ENCODE measurements around the gene DLG2. TPM values are rescaled to one million over a fixed set of nuclear protein-coding genes. Genes with fewer than 3 reads are reported as not detected.
A peak's percentile ranks its signal among the peaks of the same experiment; 100 is the strongest.

DLG2 gene
- total RNA-seq, 2 experiments from 2014 or later: 6.9 to 8.2 TPM

GRCh38 chr11:85027346-85027745 lies 599.8 kb downstream of the DLG2 start:
- H3K9me2 ChIP-seq (ENCODE audit: insufficient read depth, low read length): no peaks in the 10 kb centered on the region
- no TSS peak for BruUV-seq (replicated peaks)
- TF ChIP-seq CTCF (conservative IDR thresholded peaks at IDR 0.05; ENCODE audit: low read length) (no peak), EZH2phosphoT487 (IDR thresholded peaks at IDR 0.05; ENCODE audit: borderline replicate concordance, low read depth, low read length) (no peak)

GRCh38 chr11:85021058-85021457 lies 606.1 kb downstream of the DLG2 start:
- Histone ChIP-seq H3K9me3 (ENCODE audit: low read length) (no peaks in the 10 kb centered on the region), H3K36me3 (ENCODE audit: insufficient read depth, low read length) (no peaks in the 10 kb centered on the region), H3K4me1 (ENCODE audit: insufficient read depth, low read length, poor library complexity, severe bottlenecking) (no peaks in the 10 kb centered on the region), H3K4me3 (ENCODE audit: low read depth, low read length, poor library complexity, severe bottlenecking) (no peak overlapping the region), H4K20me1 (ENCODE audit: insufficient read depth, low read length) (no peaks in the 10 kb centered on the region), H3K27ac (ENCODE audit: low read depth, low read length, poor library complexity, severe bottlenecking) (no peak overlapping the region), H2AFZ (ENCODE audit: low read length) (no peak overlapping the region), H3K9me2 (ENCODE audit: insufficient read depth, low read length) (no peaks in the 10 kb centered on the region), H3K79me2 (ENCODE audit: insufficient read depth, low read depth, low read length) (no peaks in the 10 kb centered on the region), H3K4me2 (ENCODE audit: low read length) (no peak overlapping the region)
- ChIA-PET CTCF (ENCODE audit: unreplicated experiment) (no interaction called here), POLR2A (interaction anchor here (1.4 kb wide), 1 partner anchor 21 kb away, joined by 4 read pairs; no protein-coding TSS in a partner anchor)
- intact Hi-C loops (cut with micrococcal nuclease; ENCODE audit: unreplicated experiment): no loop called here
- no peak for TF ChIP-seq EZH2phosphoT487 (IDR thresholded peaks at IDR 0.05; ENCODE audit: borderline replicate concordance, low read depth, low read length)
- TF ChIP-seq CTCF (conservative IDR thresholded peaks at IDR 0.05; ENCODE audit: low read length): no peak
- no peak for DNase-seq (ENCODE audit: low spot score)
- BruUV-seq (replicated peaks): no TSS peak

More at GRCh38 chr11:85027346-85027745, 599.8 kb downstream of the DLG2 start:
- H2AFZ ChIP-seq (ENCODE audit: low read length): no peak overlapping the region
- no peaks in the 10 kb centered on the region for H3K4me1 ChIP-seq (ENCODE audit: insufficient read depth, low read length, poor library complexity, severe bottlenecking)
- CTCF ChIA-PET (ENCODE audit: unreplicated experiment): no interaction called here
- H3K36me3 ChIP-seq (ENCODE audit: insufficient read depth, low read length): no peaks in the 10 kb centered on the region
- no peaks in the 10 kb centered on the region for H3K79me2 ChIP-seq (ENCODE audit: insufficient read depth, low read depth, low read length)
- no peak overlapping the region for H3K4me2 ChIP-seq (ENCODE audit: low read length)
- POLR2A ChIA-PET: interaction anchor here (0.7 to 1.6 kb wide), 4 partner anchors 11 to 147 kb away, joined by 3 to 4 read pairs (median 4); no protein-coding TSS in a partner anchor
- intact Hi-C loops (cut with micrococcal nuclease; ENCODE audit: unreplicated experiment): no loop called here
- no peak for DNase-seq (ENCODE audit: low spot score)
- H3K4me3 ChIP-seq (ENCODE audit: low read depth, low read length, poor library complexity, severe bottlenecking): no peak overlapping the region
- H3K27ac ChIP-seq (ENCODE audit: low read depth, low read length, poor library complexity, severe bottlenecking): no peak overlapping the region
- no peaks in the 10 kb centered on the region for H4K20me1 ChIP-seq (ENCODE audit: insufficient read depth, low read length)
- H3K9me3 ChIP-seq (ENCODE audit: low read length): no peaks in the 10 kb centered on the region

GRCh38 chr11:84993386-84993785 lies 633.8 kb downstream of the DLG2 start:
- H3K27ac ChIP-seq (ENCODE audit: low read depth, low read length, poor library complexity, severe bottlenecking): no peak overlapping the region
- ChIA-PET CTCF (ENCODE audit: unreplicated experiment) (no interaction called here), POLR2A (interaction anchor here (0.9 kb wide), 1 partner anchor 265 kb away, joined by 3 read pairs; no protein-coding TSS in a partner anchor)
- H2AFZ ChIP-seq (ENCODE audit: low read length): no peak overlapping the region
- H3K4me1 ChIP-seq (ENCODE audit: insufficient read depth, low read length, poor library complexity, severe bottlenecking): no peaks in the 10 kb centered on the region
- no peaks in the 10 kb centered on the region for H4K20me1 ChIP-seq (ENCODE audit: insufficient read depth, low read length)
- no TSS peak for BruUV-seq (replicated peaks)
- H3K36me3 ChIP-seq (ENCODE audit: insufficient read depth, low read length): no peaks in the 10 kb centered on the region
- no peak overlapping the region for H3K4me3 ChIP-seq (ENCODE audit: low read depth, low read length, poor library complexity, severe bottlenecking)
- peak; percentile 1 for DNase-seq (ENCODE audit: low spot score)
- TF ChIP-seq EZH2phosphoT487 (IDR thresholded peaks at IDR 0.05; ENCODE audit: borderline replicate concordance, low read depth, low read length) (no peak), CTCF (conservative IDR thresholded peaks at IDR 0.05; ENCODE audit: low read length) (peak; percentile 62)
- H3K9me2 ChIP-seq (ENCODE audit: insufficient read depth, low read length): no peaks in the 10 kb centered on the region
- H3K4me2 ChIP-seq (ENCODE audit: low read length): no peak overlapping the region
- no peaks in the 10 kb centered on the region for H3K9me3 ChIP-seq (ENCODE audit: low read length)
- intact Hi-C loops (cut with micrococcal nuclease; ENCODE audit: unreplicated experiment): no loop called here
- H3K79me2 ChIP-seq (ENCODE audit: insufficient read depth, low read depth, low read length): no peaks in the 10 kb centered on the region
